ENCODE measurements around the gene METTL23.
"Not testable (repeated sequence)": the region's sequence is repeated elsewhere in the genome, so short reads cannot be mapped to it uniquely, and the experiment has no call there.

Gene METTL23

DNA sequence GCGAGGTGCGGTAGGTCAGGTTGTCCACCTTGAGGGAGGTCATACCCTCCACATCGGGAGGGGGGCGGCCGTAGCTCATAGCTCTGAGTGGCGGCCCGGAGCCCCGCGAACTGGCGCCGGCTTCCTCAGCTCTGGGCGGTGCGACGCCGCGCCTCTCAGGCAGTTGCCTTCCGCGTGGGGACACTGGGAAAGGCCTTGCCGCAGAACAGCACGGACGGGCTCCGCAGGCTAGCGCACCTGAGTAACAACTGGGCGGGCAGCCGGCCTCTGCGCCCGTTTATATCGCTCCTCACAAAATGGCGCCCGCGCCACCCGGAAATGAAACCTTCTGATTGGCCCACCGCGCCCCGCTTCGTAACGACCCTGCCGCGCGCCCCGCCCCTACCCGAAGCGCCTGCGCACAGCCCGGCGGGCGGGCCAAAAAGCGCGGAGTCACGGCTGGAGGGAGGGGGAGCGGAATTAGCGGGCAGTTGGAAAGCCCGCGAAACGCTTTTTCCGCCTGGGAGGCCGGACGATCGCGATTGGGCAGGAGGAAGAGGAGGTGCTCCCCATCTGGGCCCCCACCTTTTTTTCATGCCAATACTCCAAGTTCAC lies 10.5 kb downstream of the METTL23 start, which contains the start of gene SRSF2:
SRSF2 (minus strand) TSS at position 250 of the 594 bp plus-strand sequence; CDS start at position 79, 171 bp downstream.
- Histone ChIP-seq H3K4me2 (ENCODE audit: low read depth, low read length, poor library complexity, severe bottlenecking) (peak within 1 kb of the TSS; percentile 93), H3K27me3 (ENCODE audit: insufficient read depth, low read length, poor library complexity, severe bottlenecking) (peaks cover 19% of the 10 kb centered on the region), H3K9me3 (ENCODE audit: insufficient read depth, low read depth, low read length) (no peaks in the 10 kb centered on the region), H3K9ac (ENCODE audit: low read depth, low read length, poor library complexity, severe bottlenecking) (peak within 1 kb of the TSS; percentile 100), H3K4me3 (ENCODE audit: low read length, poor library complexity, severe bottlenecking) (peak within 1 kb of the TSS; percentile 99), H3K4me1 (ENCODE audit: insufficient read depth, low read length, poor library complexity, severe bottlenecking) (peaks cover 65% of the 10 kb centered on the region), H3K36me3 (ENCODE audit: insufficient read depth, low read length) (peaks cover 40% of the 10 kb centered on the region), H3K9me2 (replicated peaks; ENCODE audit: low read depth, low read length) (no peaks in the 10 kb centered on the region), H3F3A (ENCODE audit: low read depth) (peaks cover 11% of the 10 kb centered on the region), H2AFZ (ENCODE audit: low read length) (peak within 1 kb of the TSS; percentile 87), H4K20me1 (ENCODE audit: insufficient read depth, low read length, poor library complexity, severe bottlenecking) (peaks cover 56% of the 10 kb centered on the region), H3K79me2 (ENCODE audit: insufficient read depth, low read length) (peaks cover 83% of the 10 kb centered on the region)
- TF ChIP-seq EZH2phosphoT487 (IDR thresholded peaks at IDR 0.05; ENCODE audit: borderline replicate concordance) = no peak
- TF ChIP-seq, protein P1, sequence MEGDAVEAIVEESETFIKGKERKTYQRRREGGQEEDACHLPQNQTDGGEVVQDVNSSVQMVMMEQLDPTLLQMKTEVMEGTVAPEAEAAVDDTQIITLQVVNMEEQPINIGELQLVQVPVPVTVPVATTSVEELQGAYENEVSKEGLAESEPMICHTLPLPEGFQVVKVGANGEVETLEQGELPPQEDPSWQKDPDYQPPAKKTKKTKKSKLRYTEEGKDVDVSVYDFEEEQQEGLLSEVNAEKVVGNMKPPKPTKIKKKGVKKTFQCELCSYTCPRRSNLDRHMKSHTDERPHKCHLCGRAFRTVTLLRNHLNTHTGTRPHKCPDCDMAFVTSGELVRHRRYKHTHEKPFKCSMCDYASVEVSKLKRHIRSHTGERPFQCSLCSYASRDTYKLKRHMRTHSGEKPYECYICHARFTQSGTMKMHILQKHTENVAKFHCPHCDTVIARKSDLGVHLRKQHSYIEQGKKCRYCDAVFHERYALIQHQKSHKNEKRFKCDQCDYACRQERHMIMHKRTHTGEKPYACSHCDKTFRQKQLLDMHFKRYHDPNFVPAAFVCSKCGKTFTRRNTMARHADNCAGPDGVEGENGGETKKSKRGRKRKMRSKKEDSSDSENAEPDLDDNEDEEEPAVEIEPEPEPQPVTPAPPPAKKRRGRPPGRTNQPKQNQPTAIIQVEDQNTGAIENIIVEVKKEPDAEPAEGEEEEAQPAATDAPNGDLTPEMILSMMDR (conservative IDR thresholded peaks at IDR 0.05; ENCODE audit: low read length) = no peak

DNA sequence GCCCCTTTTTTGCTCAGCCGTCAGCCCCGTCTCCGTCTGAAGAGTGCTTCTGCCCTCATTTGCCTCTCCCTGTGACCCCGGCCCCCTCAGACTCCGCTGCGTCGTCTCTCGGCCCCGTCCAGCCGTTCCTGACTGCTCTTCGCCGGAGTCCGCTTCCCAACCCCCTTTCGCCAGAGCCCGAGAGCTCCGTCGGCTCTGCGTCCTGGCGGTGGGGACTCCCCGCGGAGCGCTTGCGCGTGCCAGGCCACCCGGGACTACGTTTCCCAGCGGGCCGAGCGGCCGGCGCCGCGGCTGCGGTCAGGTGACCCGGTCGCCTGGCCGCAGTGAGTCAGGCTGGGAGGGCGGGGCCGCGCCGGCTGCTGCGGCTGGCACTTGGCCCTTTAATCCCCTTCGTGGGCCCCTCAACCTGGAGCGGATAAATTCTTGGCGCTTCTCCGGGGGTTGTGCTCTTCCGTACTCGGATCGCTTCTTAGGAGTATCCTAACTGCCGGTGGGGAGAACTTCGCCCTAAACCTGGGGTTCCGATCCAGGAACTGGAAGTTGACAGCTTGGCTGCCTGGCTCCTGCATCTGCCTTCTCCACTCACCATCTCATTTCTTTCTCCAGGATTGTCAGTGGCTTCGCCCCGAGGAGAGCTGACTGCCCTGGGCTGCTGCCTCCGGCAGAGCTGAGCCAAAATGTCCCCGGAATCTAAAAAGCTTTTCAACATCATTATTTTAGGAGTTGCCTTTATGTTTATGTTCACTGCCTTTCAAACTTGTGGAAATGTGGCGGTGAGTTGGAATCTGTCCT lies 11.2 kb downstream of the METTL23 start, which contains the start of gene MFSD11:
MFSD11 (plus strand) TSS at position 444 of the 792 bp plus-strand sequence; CDS start at position 678, 234 bp downstream.
- Histone ChIP-seq H3K27me3 (ENCODE audit: insufficient read depth, low read length, poor library complexity, severe bottlenecking) (peaks cover 19% of the 10 kb centered on the region), H3F3A (ENCODE audit: low read depth) (peaks cover 8% of the 10 kb centered on the region), H3K4me2 (ENCODE audit: low read depth, low read length, poor library complexity, severe bottlenecking) (peak within 1 kb of the TSS; percentile 91), H3K9ac (ENCODE audit: low read depth, low read length, poor library complexity, severe bottlenecking) (peak within 1 kb of the TSS; percentile 100), H3K9me3 (ENCODE audit: insufficient read depth, low read depth, low read length) (no peaks in the 10 kb centered on the region), H3K9me2 (replicated peaks; ENCODE audit: low read depth, low read length) (no peaks in the 10 kb centered on the region), H3K79me2 (ENCODE audit: insufficient read depth, low read length) (peaks cover 76% of the 10 kb centered on the region), H3K36me3 (ENCODE audit: insufficient read depth, low read length) (peaks cover 37% of the 10 kb centered on the region), H4K20me1 (ENCODE audit: insufficient read depth, low read length, poor library complexity, severe bottlenecking) (peaks cover 49% of the 10 kb centered on the region), H2AFZ (ENCODE audit: low read length) (peak within 1 kb of the TSS; percentile 87), H3K4me3 (ENCODE audit: low read length, poor library complexity, severe bottlenecking) (peak within 1 kb of the TSS; percentile 99), H3K4me1 (ENCODE audit: insufficient read depth, low read length, poor library complexity, severe bottlenecking) (peaks cover 58% of the 10 kb centered on the region)
- TF ChIP-seq EZH2phosphoT487 (IDR thresholded peaks at IDR 0.05; ENCODE audit: borderline replicate concordance) = no peak
- TF ChIP-seq, protein P1 (conservative IDR thresholded peaks at IDR 0.05; ENCODE audit: low read length) = no peak

DNA sequence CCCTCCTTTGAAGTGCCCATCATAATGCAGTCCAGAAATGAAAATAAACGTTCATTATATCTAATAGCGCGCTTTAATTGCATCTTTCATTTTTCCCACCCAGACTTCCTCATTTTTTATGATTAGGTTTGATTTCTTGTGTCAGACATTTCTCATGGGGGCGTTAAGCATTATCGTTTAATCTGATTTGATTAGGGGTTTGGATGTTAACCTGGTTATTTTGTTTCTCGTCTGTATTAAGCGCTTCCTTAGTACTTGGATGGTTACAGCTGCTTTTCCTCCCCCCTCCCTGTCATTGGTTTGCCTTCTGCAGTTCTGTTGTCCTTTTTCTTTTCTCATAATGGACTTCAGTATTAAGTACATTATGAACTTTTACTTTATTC lies 11.8 kb downstream of the METTL23 start:
- H3K9me2 ChIP-seq (replicated peaks; ENCODE audit: low read depth, low read length) = no peaks in the 10 kb centered on the region
- peak overlapping the region; percentile 91 for H3K9ac ChIP-seq (ENCODE audit: low read depth, low read length, poor library complexity, severe bottlenecking)
- no peak overlapping the region for H2AFZ ChIP-seq (ENCODE audit: low read length)
- peaks cover 19% of the 10 kb centered on the region for H3K27me3 ChIP-seq (ENCODE audit: insufficient read depth, low read length, poor library complexity, severe bottlenecking)
- peaks cover 43% of the 10 kb centered on the region for H4K20me1 ChIP-seq (ENCODE audit: insufficient read depth, low read length, poor library complexity, severe bottlenecking)
- TF ChIP-seq EZH2phosphoT487 (IDR thresholded peaks at IDR 0.05; ENCODE audit: borderline replicate concordance) = no peak
- TF ChIP-seq, protein P1 (conservative IDR thresholded peaks at IDR 0.05; ENCODE audit: low read length) = no peak
- peak overlapping the region; percentile 91 for H3K4me2 ChIP-seq (ENCODE audit: low read depth, low read length, poor library complexity, severe bottlenecking)
- H3K9me3 ChIP-seq (ENCODE audit: insufficient read depth, low read depth, low read length) = no peaks in the 10 kb centered on the region
- H3K36me3 ChIP-seq (ENCODE audit: insufficient read depth, low read length) = peaks cover 31% of the 10 kb centered on the region
- peaks cover 70% of the 10 kb centered on the region for H3K79me2 ChIP-seq (ENCODE audit: insufficient read depth, low read length)
- H3K4me3 ChIP-seq (ENCODE audit: low read length, poor library complexity, severe bottlenecking) = peak overlapping the region; percentile 98
- peaks cover 2% of the 10 kb centered on the region for H3F3A ChIP-seq (ENCODE audit: low read depth)
- H3K4me1 ChIP-seq (ENCODE audit: insufficient read depth, low read length, poor library complexity, severe bottlenecking) = peaks cover 52% of the 10 kb centered on the region

DNA sequence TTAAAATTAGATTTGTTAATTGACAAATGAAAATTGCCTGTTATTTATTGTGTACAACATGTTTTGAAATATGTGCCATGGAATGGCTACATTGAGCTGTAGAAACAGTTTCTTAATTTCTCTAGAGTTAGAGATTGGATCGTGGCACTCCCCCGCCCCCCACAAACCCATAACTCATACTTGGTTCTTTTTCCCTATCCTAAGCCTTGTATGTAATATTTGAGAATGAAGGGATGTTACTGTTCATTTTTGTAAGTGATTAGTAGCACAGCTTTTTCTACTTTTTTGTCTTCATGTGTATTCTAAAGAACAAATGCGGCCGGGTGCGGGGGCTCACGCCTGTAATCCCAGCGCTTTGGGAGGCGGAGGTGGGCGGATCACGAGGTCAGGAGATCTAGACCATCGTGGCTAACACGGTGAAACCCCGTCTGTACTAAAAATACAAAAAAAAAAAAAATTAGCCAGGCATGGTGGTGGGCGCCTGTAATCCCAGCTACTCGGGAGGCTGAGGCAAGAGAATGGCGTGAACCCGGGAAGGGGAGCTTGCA lies 13.0 kb downstream of the METTL23 start:
- peaks cover 31% of the 10 kb centered on the region for H4K20me1 ChIP-seq (ENCODE audit: insufficient read depth, low read length, poor library complexity, severe bottlenecking)
- peaks cover 41% of the 10 kb centered on the region for H3K4me1 ChIP-seq (ENCODE audit: insufficient read depth, low read length, poor library complexity, severe bottlenecking)
- H3K27me3 ChIP-seq (ENCODE audit: insufficient read depth, low read length, poor library complexity, severe bottlenecking) = peaks cover 19% of the 10 kb centered on the region
- peak overlapping the region; percentile 98 for H3K4me3 ChIP-seq (ENCODE audit: low read length, poor library complexity, severe bottlenecking)
- H3K9me3 ChIP-seq (ENCODE audit: insufficient read depth, low read depth, low read length); H2AFZ ChIP-seq (ENCODE audit: low read length); H3F3A ChIP-seq (ENCODE audit: low read depth); H3K9me2 ChIP-seq (replicated peaks; ENCODE audit: low read depth, low read length): not testable (repeated sequence)
- peak overlapping the region; percentile 91 for H3K9ac ChIP-seq (ENCODE audit: low read depth, low read length, poor library complexity, severe bottlenecking)
- H3K79me2 ChIP-seq (ENCODE audit: insufficient read depth, low read length) = peaks cover 58% of the 10 kb centered on the region
- peaks cover 29% of the 10 kb centered on the region for H3K36me3 ChIP-seq (ENCODE audit: insufficient read depth, low read length)
- H3K4me2 ChIP-seq (ENCODE audit: low read depth, low read length, poor library complexity, severe bottlenecking) = peak overlapping the region; percentile 91
